SU-DHL-6 (cell line): ENCODE measurements around the gene NINL.

Source experiments
- EZH2phosphoT487 ChIP-seq: fragments of 200-600 bp; sonication (generic), shearing (Covaris generic); conservative IDR thresholded peaks from 2 replicates; pipeline ENCODE4 v1.6.1; 2018; ENCODE audit warnings: mild to moderate bottlenecking, antibody characterized with exemption, low read length, moderate library complexity, mixed read lengths
- TF ChIP-seq, protein P1 (sequence below): fragments of 200-600 bp; sonication (generic); IDR thresholded peaks from one replicate; pipeline ENCODE4 v1.5.1; 2017; ENCODE audit warnings: antibody characterized with exemption, mild to moderate bottlenecking, low read length, moderate library complexity; ENCODE audit not compliant: insufficient read depth, poor library complexity, severe bottlenecking

- TF ChIP-seq, protein P1, sequence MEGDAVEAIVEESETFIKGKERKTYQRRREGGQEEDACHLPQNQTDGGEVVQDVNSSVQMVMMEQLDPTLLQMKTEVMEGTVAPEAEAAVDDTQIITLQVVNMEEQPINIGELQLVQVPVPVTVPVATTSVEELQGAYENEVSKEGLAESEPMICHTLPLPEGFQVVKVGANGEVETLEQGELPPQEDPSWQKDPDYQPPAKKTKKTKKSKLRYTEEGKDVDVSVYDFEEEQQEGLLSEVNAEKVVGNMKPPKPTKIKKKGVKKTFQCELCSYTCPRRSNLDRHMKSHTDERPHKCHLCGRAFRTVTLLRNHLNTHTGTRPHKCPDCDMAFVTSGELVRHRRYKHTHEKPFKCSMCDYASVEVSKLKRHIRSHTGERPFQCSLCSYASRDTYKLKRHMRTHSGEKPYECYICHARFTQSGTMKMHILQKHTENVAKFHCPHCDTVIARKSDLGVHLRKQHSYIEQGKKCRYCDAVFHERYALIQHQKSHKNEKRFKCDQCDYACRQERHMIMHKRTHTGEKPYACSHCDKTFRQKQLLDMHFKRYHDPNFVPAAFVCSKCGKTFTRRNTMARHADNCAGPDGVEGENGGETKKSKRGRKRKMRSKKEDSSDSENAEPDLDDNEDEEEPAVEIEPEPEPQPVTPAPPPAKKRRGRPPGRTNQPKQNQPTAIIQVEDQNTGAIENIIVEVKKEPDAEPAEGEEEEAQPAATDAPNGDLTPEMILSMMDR = no peak
- TF ChIP-seq EZH2phosphoT487 = no peak
Observed at GRCh38 chr20:25546048-25546447, 39.3 kb downstream of the NINL start.
